ENCODE results near the gene AQP1.

Gene AQP1

GRCh38 chr7:30911561-30911969, at the start of gene AQP1:
Gene AQP1 (plus strand): TSS chr7:30911853. CDS start chr7:30911910, 57 bp downstream.
- DNase-seq: peak in 37 of 56 donors; percentile 9 to 75 (median 44)

- no peak for DNase-seq
Observed at GRCh38 chr7:30862995-30863705, 48.5 kb upstream of the AQP1 start.

GRCh38 chr7:30863706-30864035, 48.0 kb upstream of the AQP1 start:
- no peak for DNase-seq

GRCh38 chr7:30864101-30864500, 47.6 kb upstream of the AQP1 start:
- no peak for DNase-seq

GRCh38 chr7:30865076-30865475, 46.6 kb upstream of the AQP1 start:
- DNase-seq: no peak

GRCh38 chr7:30865821-30866220, 45.8 kb upstream of the AQP1 start:
- no peak for DNase-seq

GRCh38 chr7:30866939-30867338, 44.7 kb upstream of the AQP1 start:
- no peak for DNase-seq

GRCh38 chr7:30867483-30867882, 44.2 kb upstream of the AQP1 start:
- DNase-seq: no peak

- DNase-seq: no peak
Observed at GRCh38 chr7:30869794-30870611, 41.6 kb upstream of the AQP1 start.

GRCh38 chr7:30870821-30871518, 40.7 kb upstream of the AQP1 start:
- DNase-seq: no peak

- no peak for DNase-seq
Observed at GRCh38 chr7:30871655-30872054, 40.0 kb upstream of the AQP1 start.

- DNase-seq: no peak
Observed at GRCh38 chr7:30873207-30873606, 38.4 kb upstream of the AQP1 start.

- DNase-seq: no peak
Observed at GRCh38 chr7:30873656-30874055, 38.0 kb upstream of the AQP1 start.

GRCh38 chr7:30874656-30875302, 36.9 kb upstream of the AQP1 start:
- DNase-seq: no peak

- no peak for DNase-seq
Observed at GRCh38 chr7:30877015-30877769, 34.5 kb upstream of the AQP1 start.

- DNase-seq: no peak
Observed at GRCh38 chr7:30877993-30878392, 33.7 kb upstream of the AQP1 start.

GRCh38 chr7:30879139-30880124, 32.2 kb upstream of the AQP1 start:
- peak in 3 of 56 donors; percentile 16 to 44 (median 32) for DNase-seq

- DNase-seq: no peak
Observed at GRCh38 chr7:30880125-30880720, 31.4 kb upstream of the AQP1 start.

- no peak for DNase-seq
Observed at GRCh38 chr7:30880941-30881340, 30.7 kb upstream of the AQP1 start.

Measured in nucleus accumbens (tissue), 56 donors.